ENCODE results near the gene SRSF6. TPM values are rescaled to one million over a fixed set of nuclear protein-coding genes. Genes with fewer than 3 reads are reported as not detected.

The SRSF6 gene
- total RNA-seq, 1 donor from 2014 or later: 150 TPM

GRCh38 chr20:43459022-43459942 lies 1.6 kb downstream of the SRSF6 start:
- Histone ChIP-seq H4K20me1 (ENCODE audit: insufficient read depth, low read length) (peaks cover 57% of the 10 kb centered on the region), H3K4me1 (ENCODE audit: insufficient read depth, low read length) (peaks cover 19% of the 10 kb centered on the region), H3K9ac (ENCODE audit: low read length) (peak overlapping the region; percentile 100), H2AFZ (ENCODE audit: low read depth, low read length) (no peak overlapping the region), H3K27ac (ENCODE audit: low read depth, low read length) (peak overlapping the region; percentile 43), H3K36me3 (ENCODE audit: insufficient read depth, low read length) (peaks cover 52% of the 10 kb centered on the region), H3K4me2 (ENCODE audit: low read length) (peak overlapping the region; percentile 94), H3K27me3 (ENCODE audit: insufficient read depth, low read length) (peaks cover 5% of the 10 kb centered on the region), H3K79me2 (ENCODE audit: insufficient read depth, low read length) (peaks cover 65% of the 10 kb centered on the region), H3K9me3 (ENCODE audit: insufficient read depth, low read depth, low read length) (no peaks in the 10 kb centered on the region), H3K4me3 (ENCODE audit: insufficient read depth, low read depth, low read length) (peak overlapping the region; percentile 94)
- H3K36me3 Mint-ChIP-seq (ENCODE audit: low read depth, unreplicated experiment): peaks cover 20% of the 10 kb centered on the region
- TF ChIP-seq EZH2 (IDR thresholded peaks at IDR 0.05; ENCODE audit: insufficient read depth, low read length): no peak
- TF ChIP-seq, protein P1, sequence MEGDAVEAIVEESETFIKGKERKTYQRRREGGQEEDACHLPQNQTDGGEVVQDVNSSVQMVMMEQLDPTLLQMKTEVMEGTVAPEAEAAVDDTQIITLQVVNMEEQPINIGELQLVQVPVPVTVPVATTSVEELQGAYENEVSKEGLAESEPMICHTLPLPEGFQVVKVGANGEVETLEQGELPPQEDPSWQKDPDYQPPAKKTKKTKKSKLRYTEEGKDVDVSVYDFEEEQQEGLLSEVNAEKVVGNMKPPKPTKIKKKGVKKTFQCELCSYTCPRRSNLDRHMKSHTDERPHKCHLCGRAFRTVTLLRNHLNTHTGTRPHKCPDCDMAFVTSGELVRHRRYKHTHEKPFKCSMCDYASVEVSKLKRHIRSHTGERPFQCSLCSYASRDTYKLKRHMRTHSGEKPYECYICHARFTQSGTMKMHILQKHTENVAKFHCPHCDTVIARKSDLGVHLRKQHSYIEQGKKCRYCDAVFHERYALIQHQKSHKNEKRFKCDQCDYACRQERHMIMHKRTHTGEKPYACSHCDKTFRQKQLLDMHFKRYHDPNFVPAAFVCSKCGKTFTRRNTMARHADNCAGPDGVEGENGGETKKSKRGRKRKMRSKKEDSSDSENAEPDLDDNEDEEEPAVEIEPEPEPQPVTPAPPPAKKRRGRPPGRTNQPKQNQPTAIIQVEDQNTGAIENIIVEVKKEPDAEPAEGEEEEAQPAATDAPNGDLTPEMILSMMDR (IDR thresholded peaks at IDR 0.05; ENCODE audit: insufficient read depth, low read depth, low read length): no peak
- H3K4me3 Mint-ChIP-seq (ENCODE audit: unreplicated experiment): peak overlapping the region; percentile 90
- H3K9me3 Mint-ChIP-seq (ENCODE audit: unreplicated experiment): no peaks in the 10 kb centered on the region
- peaks cover 7% of the 10 kb centered on the region for H3K4me1 Mint-ChIP-seq (ENCODE audit: low read depth, unreplicated experiment)
- H3K27me3 Mint-ChIP-seq (ENCODE audit: low read depth, unreplicated experiment): peaks cover under 1% of the 10 kb centered on the region
- FAIRE-seq (no peak), DNase-seq (ENCODE audit: low read depth) (no peak)
- peak overlapping the region; percentile 21 for H3K27ac Mint-ChIP-seq (ENCODE audit: unreplicated experiment)

GRCh38 chr20:43460172-43460829 lies 2.6 kb downstream of the SRSF6 start:
- Histone ChIP-seq H3K9me3 (ENCODE audit: insufficient read depth, low read depth, low read length) (no peaks in the 10 kb centered on the region), H3K27me3 (ENCODE audit: insufficient read depth, low read length) (no peaks in the 10 kb centered on the region), H3K9ac (ENCODE audit: low read length) (no peak overlapping the region), H3K36me3 (ENCODE audit: insufficient read depth, low read length) (peaks cover 62% of the 10 kb centered on the region), H4K20me1 (ENCODE audit: insufficient read depth, low read length) (peaks cover 68% of the 10 kb centered on the region), H3K79me2 (ENCODE audit: insufficient read depth, low read length) (peaks cover 70% of the 10 kb centered on the region), H3K4me2 (ENCODE audit: low read length) (peak overlapping the region; percentile 94), H2AFZ (ENCODE audit: low read depth, low read length) (no peak overlapping the region), H3K4me3 (ENCODE audit: insufficient read depth, low read depth, low read length) (no peak overlapping the region), H3K27ac (ENCODE audit: low read depth, low read length) (no peak overlapping the region), H3K4me1 (ENCODE audit: insufficient read depth, low read length) (peaks cover 19% of the 10 kb centered on the region)
- peak overlapping the region; percentile 90 for H3K4me3 Mint-ChIP-seq (ENCODE audit: unreplicated experiment)
- DNase-seq (ENCODE audit: low read depth) (no peak), FAIRE-seq (no peak)
- no peaks in the 10 kb centered on the region for H3K9me3 Mint-ChIP-seq (ENCODE audit: unreplicated experiment)
- peaks cover 7% of the 10 kb centered on the region for H3K4me1 Mint-ChIP-seq (ENCODE audit: low read depth, unreplicated experiment)
- no peak for TF ChIP-seq EZH2 (IDR thresholded peaks at IDR 0.05; ENCODE audit: insufficient read depth, low read length)
- TF ChIP-seq, protein P1 (IDR thresholded peaks at IDR 0.05; ENCODE audit: insufficient read depth, low read depth, low read length): no peak
- peaks cover 26% of the 10 kb centered on the region for H3K36me3 Mint-ChIP-seq (ENCODE audit: low read depth, unreplicated experiment)
- H3K27ac Mint-ChIP-seq (ENCODE audit: unreplicated experiment): no peak overlapping the region
- H3K27me3 Mint-ChIP-seq (ENCODE audit: low read depth, unreplicated experiment): no peaks in the 10 kb centered on the region
